ENCODE results near the gene BACE2. TPM values are rescaled to one million over a fixed set of nuclear protein-coding genes. Genes with fewer than 3 reads are reported as not detected.

Gene BACE2
- total and polyA plus RNA-seq, 2 of the 13 experiments (the other 11 are each of a cell fraction or from before 2014, with no cell fraction given): 0.07 to 0.11 TPM

DNA sequence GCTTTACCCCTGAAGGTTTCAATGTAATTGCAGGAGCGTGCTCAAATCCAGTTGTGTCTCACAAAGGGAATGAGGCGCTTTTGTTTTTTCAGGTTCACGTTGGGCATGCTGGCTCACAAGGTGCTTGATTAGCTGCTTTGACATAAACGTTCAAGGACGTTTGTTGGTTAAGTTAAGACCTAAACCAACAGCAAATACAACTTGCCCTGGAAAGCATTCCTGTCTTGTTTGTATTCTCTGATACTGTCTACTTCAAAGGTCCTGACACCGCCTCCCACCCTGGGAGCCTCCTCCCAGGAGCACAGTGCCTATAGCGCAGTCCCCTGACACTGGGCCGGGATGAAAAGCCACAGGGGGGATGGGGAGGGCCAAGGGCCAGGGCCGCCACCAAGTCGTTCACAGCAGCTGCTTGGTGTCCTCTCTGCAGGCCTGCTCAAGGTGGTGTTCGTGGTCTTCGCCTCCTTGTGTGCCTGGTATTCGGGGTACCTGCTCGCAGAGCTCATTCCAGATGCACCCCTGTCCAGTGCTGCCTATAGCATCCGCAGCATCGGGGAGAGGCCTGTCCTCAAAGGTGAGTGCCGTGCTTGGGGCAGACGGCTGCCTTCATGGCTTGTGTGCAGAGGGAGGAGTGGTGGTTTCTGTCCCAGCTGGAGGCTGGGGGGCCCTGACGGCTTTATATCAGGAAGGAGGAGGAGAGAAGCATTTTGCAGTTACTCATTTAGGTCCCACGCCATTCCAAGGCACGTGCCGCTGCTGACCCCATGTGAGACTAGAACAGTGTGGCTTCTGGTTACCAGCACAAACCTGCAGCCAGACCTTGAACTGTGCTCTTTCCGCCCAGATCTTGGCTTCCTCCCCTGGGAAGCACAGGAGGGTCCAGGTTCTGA is 154.8 kb downstream of the BACE2 start (continued):
- TF ChIP-seq, protein P1, sequence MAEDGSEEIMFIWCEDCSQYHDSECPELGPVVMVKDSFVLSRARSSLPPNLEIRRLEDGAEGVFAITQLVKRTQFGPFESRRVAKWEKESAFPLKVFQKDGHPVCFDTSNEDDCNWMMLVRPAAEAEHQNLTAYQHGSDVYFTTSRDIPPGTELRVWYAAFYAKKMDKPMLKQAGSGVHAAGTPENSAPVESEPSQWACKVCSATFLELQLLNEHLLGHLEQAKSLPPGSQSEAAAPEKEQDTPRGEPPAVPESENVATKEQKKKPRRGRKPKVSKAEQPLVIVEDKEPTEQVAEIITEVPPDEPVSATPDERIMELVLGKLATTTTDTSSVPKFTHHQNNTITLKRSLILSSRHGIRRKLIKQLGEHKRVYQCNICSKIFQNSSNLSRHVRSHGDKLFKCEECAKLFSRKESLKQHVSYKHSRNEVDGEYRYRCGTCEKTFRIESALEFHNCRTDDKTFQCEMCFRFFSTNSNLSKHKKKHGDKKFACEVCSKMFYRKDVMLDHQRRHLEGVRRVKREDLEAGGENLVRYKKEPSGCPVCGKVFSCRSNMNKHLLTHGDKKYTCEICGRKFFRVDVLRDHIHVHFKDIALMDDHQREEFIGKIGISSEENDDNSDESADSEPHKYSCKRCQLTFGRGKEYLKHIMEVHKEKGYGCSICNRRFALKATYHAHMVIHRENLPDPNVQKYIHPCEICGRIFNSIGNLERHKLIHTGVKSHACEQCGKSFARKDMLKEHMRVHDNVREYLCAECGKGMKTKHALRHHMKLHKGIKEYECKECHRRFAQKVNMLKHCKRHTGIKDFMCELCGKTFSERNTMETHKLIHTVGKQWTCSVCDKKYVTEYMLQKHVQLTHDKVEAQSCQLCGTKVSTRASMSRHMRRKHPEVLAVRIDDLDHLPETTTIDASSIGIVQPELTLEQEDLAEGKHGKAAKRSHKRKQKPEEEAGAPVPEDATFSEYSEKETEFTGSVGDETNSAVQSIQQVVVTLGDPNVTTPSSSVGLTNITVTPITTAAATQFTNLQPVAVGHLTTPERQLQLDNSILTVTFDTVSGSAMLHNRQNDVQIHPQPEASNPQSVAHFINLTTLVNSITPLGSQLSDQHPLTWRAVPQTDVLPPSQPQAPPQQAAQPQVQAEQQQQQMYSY (CRISPR knock-in tag; IDR thresholded peaks at IDR 0.05): no peak
- TF ChIP-seq, protein P2, sequence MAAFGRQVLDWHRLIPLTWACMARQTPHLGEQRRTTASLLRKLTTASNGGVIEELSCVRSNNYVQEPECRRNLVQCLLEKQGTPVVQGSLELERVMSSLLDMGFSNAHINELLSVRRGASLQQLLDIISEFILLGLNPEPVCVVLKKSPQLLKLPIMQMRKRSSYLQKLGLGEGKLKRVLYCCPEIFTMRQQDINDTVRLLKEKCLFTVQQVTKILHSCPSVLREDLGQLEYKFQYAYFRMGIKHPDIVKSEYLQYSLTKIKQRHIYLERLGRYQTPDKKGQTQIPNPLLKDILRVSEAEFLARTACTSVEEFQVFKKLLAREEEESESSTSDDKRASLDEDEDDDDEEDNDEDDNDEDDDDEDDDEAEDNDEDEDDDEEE (CRISPR knock-in tag; IDR thresholded peaks at IDR 0.05): no peak
- TF ChIP-seq HMGA1 (CRISPR knock-in tag; conservative IDR thresholded peaks at IDR 0.05): no peak
- peak; percentile 89 for TF ChIP-seq CREM (IDR thresholded peaks at IDR 0.05)
- no peak for TF ChIP-seq CREM (CRISPR knock-in tag; IDR thresholded peaks at IDR 0.05)
- TF ChIP-seq, protein P3, sequence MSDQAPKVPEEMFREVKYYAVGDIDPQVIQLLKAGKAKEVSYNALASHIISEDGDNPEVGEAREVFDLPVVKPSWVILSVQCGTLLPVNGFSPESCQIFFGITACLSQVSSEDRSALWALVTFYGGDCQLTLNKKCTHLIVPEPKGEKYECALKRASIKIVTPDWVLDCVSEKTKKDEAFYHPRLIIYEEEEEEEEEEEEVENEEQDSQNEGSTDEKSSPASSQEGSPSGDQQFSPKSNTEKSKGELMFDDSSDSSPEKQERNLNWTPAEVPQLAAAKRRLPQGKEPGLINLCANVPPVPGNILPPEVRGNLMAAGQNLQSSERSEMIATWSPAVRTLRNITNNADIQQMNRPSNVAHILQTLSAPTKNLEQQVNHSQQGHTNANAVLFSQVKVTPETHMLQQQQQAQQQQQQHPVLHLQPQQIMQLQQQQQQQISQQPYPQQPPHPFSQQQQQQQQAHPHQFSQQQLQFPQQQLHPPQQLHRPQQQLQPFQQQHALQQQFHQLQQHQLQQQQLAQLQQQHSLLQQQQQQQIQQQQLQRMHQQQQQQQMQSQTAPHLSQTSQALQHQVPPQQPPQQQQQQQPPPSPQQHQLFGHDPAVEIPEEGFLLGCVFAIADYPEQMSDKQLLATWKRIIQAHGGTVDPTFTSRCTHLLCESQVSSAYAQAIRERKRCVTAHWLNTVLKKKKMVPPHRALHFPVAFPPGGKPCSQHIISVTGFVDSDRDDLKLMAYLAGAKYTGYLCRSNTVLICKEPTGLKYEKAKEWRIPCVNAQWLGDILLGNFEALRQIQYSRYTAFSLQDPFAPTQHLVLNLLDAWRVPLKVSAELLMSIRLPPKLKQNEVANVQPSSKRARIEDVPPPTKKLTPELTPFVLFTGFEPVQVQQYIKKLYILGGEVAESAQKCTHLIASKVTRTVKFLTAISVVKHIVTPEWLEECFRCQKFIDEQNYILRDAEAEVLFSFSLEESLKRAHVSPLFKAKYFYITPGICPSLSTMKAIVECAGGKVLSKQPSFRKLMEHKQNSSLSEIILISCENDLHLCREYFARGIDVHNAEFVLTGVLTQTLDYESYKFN (CRISPR knock-in tag; conservative IDR thresholded peaks at IDR 0.05): peak; percentile 96
- peak; percentile 86; the same call in 1 of the 2 replicates for TF ChIP-seq IRF2 (CRISPR knock-in tag; IDR thresholded peaks at IDR 0.05)
- TF ChIP-seq HNRNPL (IDR thresholded peaks at IDR 0.05; ENCODE audit: low read depth, low read length): 0 out of 2 replicates have a peak, but pooled peaks have one; percentile 2
- TF ChIP-seq NFYC (CRISPR knock-in tag; IDR thresholded peaks at IDR 0.05): 0 out of 2 replicates have a peak, but pooled peaks have one; percentile 19
- no peak for TF ChIP-seq GPN1 (CRISPR knock-in tag; IDR thresholded peaks at IDR 0.05; ENCODE audit: borderline replicate concordance)
- TF ChIP-seq, protein P4, sequence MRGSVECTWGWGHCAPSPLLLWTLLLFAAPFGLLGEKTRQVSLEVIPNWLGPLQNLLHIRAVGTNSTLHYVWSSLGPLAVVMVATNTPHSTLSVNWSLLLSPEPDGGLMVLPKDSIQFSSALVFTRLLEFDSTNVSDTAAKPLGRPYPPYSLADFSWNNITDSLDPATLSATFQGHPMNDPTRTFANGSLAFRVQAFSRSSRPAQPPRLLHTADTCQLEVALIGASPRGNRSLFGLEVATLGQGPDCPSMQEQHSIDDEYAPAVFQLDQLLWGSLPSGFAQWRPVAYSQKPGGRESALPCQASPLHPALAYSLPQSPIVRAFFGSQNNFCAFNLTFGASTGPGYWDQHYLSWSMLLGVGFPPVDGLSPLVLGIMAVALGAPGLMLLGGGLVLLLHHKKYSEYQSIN (CRISPR knock-in tag; IDR thresholded peaks at IDR 0.05; ENCODE audit: borderline replicate concordance): no peak
- TF ChIP-seq ZNF484 (CRISPR knock-in tag; IDR thresholded peaks at IDR 0.05; ENCODE audit: borderline replicate concordance, low read depth): no peak
- TF ChIP-seq ZC3H4 (CRISPR knock-in tag; IDR thresholded peaks at IDR 0.05; ENCODE audit: borderline replicate concordance): no peak; the same call in 1 of the 2 replicates
- TF ChIP-seq, protein P5, sequence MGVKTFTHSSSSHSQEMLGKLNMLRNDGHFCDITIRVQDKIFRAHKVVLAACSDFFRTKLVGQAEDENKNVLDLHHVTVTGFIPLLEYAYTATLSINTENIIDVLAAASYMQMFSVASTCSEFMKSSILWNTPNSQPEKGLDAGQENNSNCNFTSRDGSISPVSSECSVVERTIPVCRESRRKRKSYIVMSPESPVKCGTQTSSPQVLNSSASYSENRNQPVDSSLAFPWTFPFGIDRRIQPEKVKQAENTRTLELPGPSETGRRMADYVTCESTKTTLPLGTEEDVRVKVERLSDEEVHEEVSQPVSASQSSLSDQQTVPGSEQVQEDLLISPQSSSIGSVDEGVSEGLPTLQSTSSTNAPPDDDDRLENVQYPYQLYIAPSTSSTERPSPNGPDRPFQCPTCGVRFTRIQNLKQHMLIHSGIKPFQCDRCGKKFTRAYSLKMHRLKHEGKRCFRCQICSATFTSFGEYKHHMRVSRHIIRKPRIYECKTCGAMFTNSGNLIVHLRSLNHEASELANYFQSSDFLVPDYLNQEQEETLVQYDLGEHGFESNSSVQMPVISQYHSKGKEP (CRISPR knock-in tag; IDR thresholded peaks at IDR 0.05): no peak
- peak; percentile 55; the same call in 1 of the 2 replicates for TF ChIP-seq DR1 (CRISPR knock-in tag; IDR thresholded peaks at IDR 0.05)
- TF ChIP-seq NFE2L1 (CRISPR knock-in tag; IDR thresholded peaks at IDR 0.05; ENCODE audit: borderline replicate concordance): peak; percentile 93; the same call in 1 of the 2 replicates
- TF ChIP-seq JUND (CRISPR knock-in tag; IDR thresholded peaks at IDR 0.05): no peak
